KBM-7 (cell line): Measurements from ENCODE around the gene COL4A5.
"Not testable (repeated sequence)": the region's sequence is repeated elsewhere in the genome, so short reads cannot be mapped to it uniquely, and the experiment has no call there.

Experiments used
- DNase-seq: peaks from one replicate; pipeline ENCODE4 v3.0.0-alpha.2; 2015
- in situ Hi-C: fragments of 300-500 bp; cut with MboI; formaldehyde crosslinking; loops from 2 replicates; pipeline ENCODE4 v1.14.3; 2020; ENCODE audit warnings: low sequenced_read_pairs, low pct_unique_long_range_greater_than_20kb, mixed read lengths

The COL4A5 gene

GRCh38 chrX:108442901-108443464 lies 3.3 kb downstream of the COL4A5 start:
- no peak for DNase-seq
- in situ Hi-C loops, result no loop called here

- in situ Hi-C loops, result no loop called here
These were observed 7.7 kb downstream of the COL4A5 start for GRCh38 chrX:108447303-108447702.

GRCh38 chrX:108453841-108454240 lies 14.2 kb downstream of the COL4A5 start:
- DNase-seq, result no peak
- in situ Hi-C loops, result no loop called here

More at GRCh38 chrX:108447303-108447702, 7.7 kb downstream of the COL4A5 start:
- DNase-seq, result no peak

GRCh38 chrX:108456971-108457477 lies 17.4 kb downstream of the COL4A5 start:
- no peak for DNase-seq
- in situ Hi-C loops, result no loop called here

- in situ Hi-C loops, result no loop called here
- no peak for DNase-seq
These were observed 25.0 kb downstream of the COL4A5 start for GRCh38 chrX:108464604-108465003.

GRCh38 chrX:108468486-108468885 lies 28.8 kb downstream of the COL4A5 start:
- DNase-seq, result no peak
- in situ Hi-C loops, result no loop called here

- no peak for DNase-seq
- in situ Hi-C loops, result no loop called here
These were observed 34.3 kb downstream of the COL4A5 start for GRCh38 chrX:108473979-108474378.

GRCh38 chrX:108481528-108481927 lies 41.9 kb downstream of the COL4A5 start:
- in situ Hi-C loops, result not testable (repeated sequence)

GRCh38 chrX:108484251-108484650 lies 44.6 kb downstream of the COL4A5 start:
- in situ Hi-C loops, result no loop called here
- no peak for DNase-seq

More at GRCh38 chrX:108481528-108481927, 41.9 kb downstream of the COL4A5 start:
- DNase-seq, result not testable (repeated sequence)

GRCh38 chrX:108485960-108486359 lies 46.3 kb downstream of the COL4A5 start:
- DNase-seq, result no peak
- in situ Hi-C loops, result no loop called here

- DNase-seq, result no peak
- in situ Hi-C loops, result no loop called here
These were observed 54.9 kb downstream of the COL4A5 start for GRCh38 chrX:108494406-108495090.

GRCh38 chrX:108511721-108512120 lies 72.1 kb downstream of the COL4A5 start:
- no peak for DNase-seq
- in situ Hi-C loops, result no loop called here

GRCh38 chrX:108516184-108516583 lies 76.5 kb downstream of the COL4A5 start:
- in situ Hi-C loops, result no loop called here
- DNase-seq, result no peak

GRCh38 chrX:108527724-108528123 lies 88.1 kb downstream of the COL4A5 start:
- DNase-seq, result no peak
- in situ Hi-C loops, result no loop called here

GRCh38 chrX:108537005-108537404 lies 97.4 kb downstream of the COL4A5 start:
- in situ Hi-C loops, result no loop called here
- DNase-seq, result peak; percentile 50

GRCh38 chrX:108541286-108541685 lies 101.6 kb downstream of the COL4A5 start:
- in situ Hi-C loops, result no loop called here
- no peak for DNase-seq

GRCh38 chrX:108557580-108557979 lies 117.9 kb downstream of the COL4A5 start:
- in situ Hi-C loops, result no loop called here
- DNase-seq, result no peak

GRCh38 chrX:108558217-108558616 lies 118.6 kb downstream of the COL4A5 start:
- in situ Hi-C loops, result no loop called here
- no peak for DNase-seq

- in situ Hi-C loops, result no loop called here
- no peak for DNase-seq
These were observed 133.5 kb downstream of the COL4A5 start for GRCh38 chrX:108573136-108573535.

- DNase-seq, result no peak
These were observed 142.5 kb downstream of the COL4A5 start for GRCh38 chrX:108582151-108582550.

More at GRCh38 chrX:108582151-108582550, 142.5 kb downstream of the COL4A5 start:
- in situ Hi-C loops, result no loop called here
